ENCODE results near the gene TP63. TPM values are rescaled to one million over a fixed set of nuclear protein-coding genes. Genes with fewer than 3 reads are reported as not detected.

The TP63 gene
- total RNA-seq, 2 experiments from 2014 or later, result 0.45 to 0.53 TPM

GRCh38 chr3:189927975-189928895 is 297.0 kb downstream of the TP63 start:
- Mint-ChIP-seq H3K4me1 (no peaks in the 10 kb centered on the region), H3K36me3 (no peaks in the 10 kb centered on the region), H3K9me3 (no peaks in the 10 kb centered on the region), H3K27me3 (no peaks in the 10 kb centered on the region), H3K27ac (no peak overlapping the region), H3K4me3 (no peak overlapping the region)
- POLR2A ChIA-PET, result no interaction called here
- DNase-seq (no peak), ATAC-seq (ENCODE audit: low read depth) (no peak)

GRCh38 chr3:189936201-189936945 is 305.2 kb downstream of the TP63 start:
- peaks cover 2% of the 10 kb centered on the region for H3K27me3 Mint-ChIP-seq
- no peak for DNase-seq
- no peak for ATAC-seq (ENCODE audit: low read depth)
- H3K27ac Mint-ChIP-seq, result no peak overlapping the region
- POLR2A ChIA-PET, result no interaction called here
- peaks cover 1% of the 10 kb centered on the region for H3K9me3 Mint-ChIP-seq
- H3K36me3 Mint-ChIP-seq, result no peaks in the 10 kb centered on the region
- H3K4me1 Mint-ChIP-seq, result no peaks in the 10 kb centered on the region
- no peak overlapping the region for H3K4me3 Mint-ChIP-seq

GRCh38 chr3:189937302-189938127 is 306.3 kb downstream of the TP63 start:
- POLR2A ChIA-PET, result no interaction called here
- no peak overlapping the region for H3K4me3 Mint-ChIP-seq
- no peak for ATAC-seq (ENCODE audit: low read depth)
- peaks cover 2% of the 10 kb centered on the region for H3K27me3 Mint-ChIP-seq
- H3K36me3 Mint-ChIP-seq, result no peaks in the 10 kb centered on the region
- no peak for DNase-seq
- H3K4me1 Mint-ChIP-seq, result no peaks in the 10 kb centered on the region
- H3K9me3 Mint-ChIP-seq, result peaks cover 1% of the 10 kb centered on the region
- H3K27ac Mint-ChIP-seq, result no peak overlapping the region

GRCh38 chr3:189941125-189941524 is 309.9 kb downstream of the TP63 start:
- POLR2A ChIA-PET, result no interaction called here
- DNase-seq (no peak), ATAC-seq (ENCODE audit: low read depth) (no peak)
- H3K36me3 Mint-ChIP-seq, result no peaks in the 10 kb centered on the region
- H3K4me3 Mint-ChIP-seq, result no peak overlapping the region
- H3K27ac Mint-ChIP-seq, result no peak overlapping the region
- no peaks in the 10 kb centered on the region for H3K27me3 Mint-ChIP-seq
- no peaks in the 10 kb centered on the region for H3K4me1 Mint-ChIP-seq
- H3K9me3 Mint-ChIP-seq, result peaks cover 1% of the 10 kb centered on the region

- Mint-ChIP-seq H3K36me3 (no peaks in the 10 kb centered on the region), H3K9me3 (no peaks in the 10 kb centered on the region), H3K4me3 (no peak overlapping the region), H3K27me3 (no peaks in the 10 kb centered on the region), H3K4me1 (no peaks in the 10 kb centered on the region), H3K27ac (no peak overlapping the region)
- DNase-seq (no peak), ATAC-seq (ENCODE audit: low read depth) (no peak)
- POLR2A ChIA-PET, result no interaction called here
Measured at GRCh38 chr3:189941679-189942078, 310.5 kb downstream of the TP63 start.

DNA sequence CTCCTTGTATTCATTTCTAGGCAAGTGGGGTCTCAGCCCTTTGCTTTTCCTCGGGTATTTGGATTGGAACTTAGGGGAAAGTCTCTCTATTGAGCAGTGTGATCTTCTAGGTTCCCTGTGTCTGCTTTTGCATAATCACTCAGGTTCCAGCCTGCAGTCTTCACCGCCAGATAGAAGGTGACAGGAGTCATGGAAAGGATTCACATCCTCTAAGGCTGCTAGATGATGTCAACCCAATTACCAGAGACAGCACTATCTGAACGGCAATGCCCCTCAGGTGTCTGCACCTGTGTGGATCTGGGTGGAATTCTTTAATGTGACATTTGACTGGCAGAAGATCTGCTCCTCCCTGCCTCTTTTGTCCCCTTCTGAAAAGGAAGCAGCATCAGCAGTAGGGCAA is 311.8 kb downstream of the TP63 start:
- no peak overlapping the region for H3K4me3 Mint-ChIP-seq
- no peaks in the 10 kb centered on the region for H3K27me3 Mint-ChIP-seq
- no peak overlapping the region for H3K27ac Mint-ChIP-seq
- no peaks in the 10 kb centered on the region for H3K9me3 Mint-ChIP-seq
- no peaks in the 10 kb centered on the region for H3K4me1 Mint-ChIP-seq
- ATAC-seq (ENCODE audit: low read depth), result no peak
- DNase-seq, result no peak
- no peaks in the 10 kb centered on the region for H3K36me3 Mint-ChIP-seq
- POLR2A ChIA-PET, result no interaction called here

- peaks cover 3% of the 10 kb centered on the region for H3K4me1 Mint-ChIP-seq
- no peaks in the 10 kb centered on the region for H3K27me3 Mint-ChIP-seq
- H3K36me3 Mint-ChIP-seq, result no peaks in the 10 kb centered on the region
- no peak overlapping the region for H3K27ac Mint-ChIP-seq
- DNase-seq, result no peak
- H3K9me3 Mint-ChIP-seq, result no peaks in the 10 kb centered on the region
- POLR2A ChIA-PET, result no interaction called here
- ATAC-seq (ENCODE audit: low read depth), result no peak
- no peak overlapping the region for H3K4me3 Mint-ChIP-seq
Measured at GRCh38 chr3:189944285-189945145, 313.3 kb downstream of the TP63 start.

DNA sequence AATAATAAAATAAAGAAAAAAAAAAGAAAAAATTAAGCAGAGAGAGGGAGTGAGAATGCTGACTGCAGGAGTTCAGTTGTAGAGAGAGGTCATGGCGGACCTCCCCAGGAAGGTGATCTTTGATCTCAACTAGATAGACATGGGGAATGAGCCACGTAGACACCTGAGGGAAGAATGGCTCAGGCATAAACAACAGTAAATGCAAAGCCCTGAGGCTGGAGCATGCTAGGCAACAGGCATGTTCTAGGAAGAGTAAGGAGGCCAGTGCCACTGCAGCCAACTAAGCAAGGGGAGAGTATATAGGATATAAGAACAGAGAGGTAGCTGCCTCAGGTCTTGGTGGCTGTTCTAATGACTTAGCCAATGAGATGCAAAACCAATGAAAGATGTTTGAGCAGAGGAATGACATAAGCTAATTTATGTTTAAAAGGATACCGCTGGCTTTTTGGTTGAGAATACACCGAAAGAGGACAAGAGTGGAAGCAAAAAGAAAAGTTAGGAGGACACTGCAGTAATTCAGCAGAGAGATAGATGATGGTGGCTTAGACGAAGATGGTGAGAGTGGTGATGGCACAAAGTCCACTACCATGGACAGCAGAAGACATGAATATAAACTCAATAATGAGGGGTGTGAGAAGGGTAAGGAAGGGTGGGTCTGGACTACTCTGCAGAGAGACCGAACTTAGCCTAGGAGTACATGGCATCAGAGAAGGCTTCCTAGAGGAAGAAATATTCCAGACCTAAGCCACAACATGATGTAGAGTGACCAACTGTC is 314.9 kb downstream of the TP63 start:
- no peaks in the 10 kb centered on the region for H3K9me3 Mint-ChIP-seq
- POLR2A ChIA-PET, result no interaction called here

More for the DNA sequence above, 314.9 kb downstream of the TP63 start:
- Mint-ChIP-seq H3K27ac (no peak overlapping the region), H3K36me3 (no peaks in the 10 kb centered on the region), H3K4me3 (no peak overlapping the region), H3K4me1 (peaks cover 3% of the 10 kb centered on the region), H3K27me3 (no peaks in the 10 kb centered on the region)
- DNase-seq (no peak), ATAC-seq (ENCODE audit: low read depth) (no peak)

Small RNAs within 50 kb of the gene (microRNA-seq; reads per million reads assigned to microRNA genes)
- 4.2 reads per million for gene MIR944
